CD14-positive monocyte (primary cell): ENCODE results near the gene CST3. TPM values are rescaled to one million over a fixed set of nuclear protein-coding genes. Genes with fewer than 3 reads are reported as not detected.

Experiments used
- DNase-seq, 3 donors: peaks; one replicate each; pipeline ENCODE4 v3.0.0-alpha.2; 2011 to 2022
- H2AFZ ChIP-seq: 2 replicates; pipeline ENCODE4 v1.6.0; 2012; ENCODE audit warnings: mild to moderate bottlenecking, low read depth, low read length, inconsistent platforms; ENCODE audit not compliant: insufficient read depth, poor library complexity, severe bottlenecking
- H3K27ac ChIP-seq, 2 donors: 1 replicate in 1 of 2; 2 replicates in 1 of 2; pipeline ENCODE4 v1.5.1; 2012 to 2013; ENCODE audit warnings: low read length in 2 of 2, control low read depth in 1 of 2, inconsistent platforms in 1 of 2, low read depth in 1 of 2, mild to moderate bottlenecking in 1 of 2
- H3K27me3 ChIP-seq, 2 donors: one replicate each; pipeline versions ENCODE4 v1.6.0 to v1.6.1; 2011 to 2013; ENCODE audit warnings: low read length in 2 of 2; ENCODE audit not compliant: control insufficient read depth in 2 of 2, insufficient read depth in 2 of 2
- H3K36me3 ChIP-seq, 2 donors: replicated peaks in 1 of 2; 1 replicate in 1 of 2; 2 replicates in 1 of 2; pipeline versions ENCODE4 v1.5.1 to v1.6.1; 2012 to 2013; ENCODE audit warnings: low read length in 2 of 2, control low read depth in 1 of 2, inconsistent platforms in 1 of 2, mild to moderate bottlenecking in 1 of 2; ENCODE audit not compliant: insufficient read depth in 2 of 2, control insufficient read depth in 1 of 2
- H3K4me1 ChIP-seq, 2 donors: 1 replicate in 1 of 2; 2 replicates in 1 of 2; pipeline versions ENCODE4 v1.5.1 to v1.6.1; 2012 to 2013; ENCODE audit warnings: low read length in 2 of 2, control low read depth in 1 of 2, inconsistent platforms in 1 of 2, mild to moderate bottlenecking in 1 of 2, moderate library complexity in 1 of 2; ENCODE audit not compliant: insufficient read depth in 2 of 2, control insufficient read depth in 1 of 2
- H3K4me2 ChIP-seq: replicated peaks from 2 replicates; pipeline ENCODE3; 2012; ENCODE audit warnings: low read length, moderate library complexity, mild to moderate bottlenecking; ENCODE audit not compliant: poor library complexity, severe bottlenecking; ENCODE audit errors: extremely low read depth
- H3K4me3 ChIP-seq, 3 experiments: fragments of 200-600 bp in 1 of 3; sonication (generic) in 1 of 3; replicated peaks in 1 of 3; 1 replicate in 2 of 3; 2 replicates in 1 of 3; pipeline ENCODE4 v1.5.1; 2011 to 2013; ENCODE audit warnings: low read length in 3 of 3, mild to moderate bottlenecking in 3 of 3, control low read depth in 2 of 3, low read depth in 2 of 3, inconsistent platforms in 1 of 3, moderate library complexity in 1 of 3
- H3K79me2 ChIP-seq: 2 replicates; pipeline ENCODE4 v1.6.0; 2012; ENCODE audit warnings: mild to moderate bottlenecking, control low read depth, inconsistent platforms, low read length, moderate library complexity; ENCODE audit not compliant: insufficient read depth
- H3K9ac ChIP-seq: 2 replicates; pipeline ENCODE4 v1.6.0; 2017; ENCODE audit warnings: low read length, mild to moderate bottlenecking; ENCODE audit not compliant: insufficient read depth, poor library complexity, severe bottlenecking
- H3K9me3 ChIP-seq, 2 donors: replicated peaks in 1 of 2; 1 replicate in 1 of 2; 2 replicates in 1 of 2; pipeline versions ENCODE4 v1.5.1 to v1.6.1; 2012 to 2013; ENCODE audit warnings: low read length in 2 of 2, control low read depth in 1 of 2; ENCODE audit not compliant: control insufficient read depth in 1 of 2, insufficient read depth in 1 of 2
- H4K20me1 ChIP-seq: 2 replicates; pipeline ENCODE4 v1.6.0; 2012; ENCODE audit warnings: mild to moderate bottlenecking, low read length, control low read depth, moderate library complexity; ENCODE audit not compliant: insufficient read depth
- H3K27ac Mint-ChIP-seq, 7 donors: one replicate each; pipeline ENCODE4 v1.8.0; 2020; ENCODE audit warnings: mild to moderate bottlenecking in 7 of 7, mixed read lengths in 7 of 7, moderate library complexity in 6 of 7, inconsistent platforms in 2 of 7
- H3K27me3 Mint-ChIP-seq, 3 donors: one replicate each; pipeline ENCODE4 v1.8.0; 2021 to 2022; ENCODE audit warnings: low read depth in 3 of 3, mild to moderate bottlenecking in 3 of 3, mixed read lengths in 3 of 3, moderate library complexity in 3 of 3, inconsistent platforms in 1 of 3
- H3K36me3 Mint-ChIP-seq, 2 donors: one replicate each; pipeline ENCODE4 v1.8.0; 2020; ENCODE audit warnings: mixed read lengths in 2 of 2, inconsistent platforms in 1 of 2, mild to moderate bottlenecking in 1 of 2
- H3K4me1 Mint-ChIP-seq: one replicate; pipeline ENCODE4 v1.8.0; 2020; ENCODE audit warnings: mild to moderate bottlenecking, mixed read lengths
- H3K4me3 Mint-ChIP-seq, 2 donors: one replicate each; pipeline ENCODE4 v1.8.0; 2020; ENCODE audit warnings: mild to moderate bottlenecking in 2 of 2, mixed read lengths in 2 of 2, moderate library complexity in 1 of 2
- H3K9me3 Mint-ChIP-seq, 7 donors: one replicate each; pipeline ENCODE4 v1.8.0; 2020 to 2022; ENCODE audit warnings: mixed read lengths in 7 of 7, mild to moderate bottlenecking in 6 of 7, moderate library complexity in 6 of 7, inconsistent platforms in 2 of 7
- WGBS: methylation state at CpG from one replicate; pipeline ENCODE4 v1.1.5; 2013; ENCODE audit warnings: missing lambda C conversion rate; ENCODE audit not compliant: insufficient coverage; 5-methylcytosine and 5-hydroxymethylcytosine counted together
- intact Hi-C, 2 donors: fragments of 100-400 bp; cut with micrococcal nuclease; formaldehyde crosslinking; loops; one replicate each; pipeline versions ENCODE4 v1.15.0 to v1.15.1; 2023
- polyA plus RNA-seq, 3 donors: library from polyadenylated mRNA; depleted of rRNA in 1 of 3; unstranded in 2 of 3; stranded (reverse) in 1 of 3; fragments of 300-500 nt in 2 of 3; fragments of >200 nt in 1 of 3; fragmentation: Illumina TruSeq in 2 of 3; gene quantifications; 1 replicate in 2 of 3; 2 replicates in 1 of 3; pipeline ENCODE4 v1.2.3, GENCODE V29; 2012 to 2021
- TF ChIP-seq, protein P1 (sequence below): fragments of 200-600 bp; IDR thresholded peaks from one replicate; pipeline ENCODE4 v1.8.0; 2022; ENCODE audit warnings: antibody characterized with exemption, mild to moderate bottlenecking

The CST3 gene
- polyA plus RNA-seq, 3 donors, result 1,459 to 3,222 (median 2,657) TPM

- Mint-ChIP-seq H3K9me3 (peaks cover 0 to 1% (median 0%) of the 10 kb centered on the region in 7 donors), H3K27me3 (peaks cover 8 to 15% (median 10%) of the 10 kb centered on the region in 3 donors), H3K4me1 (peaks cover 15% of the 10 kb centered on the region), H3K36me3 (no peaks in the 10 kb centered on the region), H3K27ac (peak overlapping the region in 1 of 7 donors; percentile 75), H3K4me3 (no peak overlapping the region)
- no peak overlapping the region for H3K27ac ChIP-seq
- H3K36me3 ChIP-seq, result no peaks in the 10 kb centered on the region
- no peak overlapping the region for H2AFZ ChIP-seq
- H3K27me3 ChIP-seq, result no peaks in the 10 kb centered on the region
- intact Hi-C loops, result no loop called here
- H3K4me2 ChIP-seq, result no peak overlapping the region
- no peak overlapping the region for H3K4me3 ChIP-seq
- WGBS, result 95% methylated on average over 16 of the region's 18 CpGs
- H4K20me1 ChIP-seq, result no peaks in the 10 kb centered on the region
- H3K4me1 ChIP-seq, result peaks cover 5 to 7% of the 10 kb centered on the region in 2 donors
- DNase-seq, result no peak
- H3K9ac ChIP-seq, result no peak overlapping the region
- no peaks in the 10 kb centered on the region for H3K9me3 ChIP-seq
- TF ChIP-seq, protein P1, sequence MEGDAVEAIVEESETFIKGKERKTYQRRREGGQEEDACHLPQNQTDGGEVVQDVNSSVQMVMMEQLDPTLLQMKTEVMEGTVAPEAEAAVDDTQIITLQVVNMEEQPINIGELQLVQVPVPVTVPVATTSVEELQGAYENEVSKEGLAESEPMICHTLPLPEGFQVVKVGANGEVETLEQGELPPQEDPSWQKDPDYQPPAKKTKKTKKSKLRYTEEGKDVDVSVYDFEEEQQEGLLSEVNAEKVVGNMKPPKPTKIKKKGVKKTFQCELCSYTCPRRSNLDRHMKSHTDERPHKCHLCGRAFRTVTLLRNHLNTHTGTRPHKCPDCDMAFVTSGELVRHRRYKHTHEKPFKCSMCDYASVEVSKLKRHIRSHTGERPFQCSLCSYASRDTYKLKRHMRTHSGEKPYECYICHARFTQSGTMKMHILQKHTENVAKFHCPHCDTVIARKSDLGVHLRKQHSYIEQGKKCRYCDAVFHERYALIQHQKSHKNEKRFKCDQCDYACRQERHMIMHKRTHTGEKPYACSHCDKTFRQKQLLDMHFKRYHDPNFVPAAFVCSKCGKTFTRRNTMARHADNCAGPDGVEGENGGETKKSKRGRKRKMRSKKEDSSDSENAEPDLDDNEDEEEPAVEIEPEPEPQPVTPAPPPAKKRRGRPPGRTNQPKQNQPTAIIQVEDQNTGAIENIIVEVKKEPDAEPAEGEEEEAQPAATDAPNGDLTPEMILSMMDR, result no peak
- H3K79me2 ChIP-seq, result no peaks in the 10 kb centered on the region
Measured at GRCh38 chr20:23608251-23608846, 29.4 kb downstream of the CST3 start.

DNA sequence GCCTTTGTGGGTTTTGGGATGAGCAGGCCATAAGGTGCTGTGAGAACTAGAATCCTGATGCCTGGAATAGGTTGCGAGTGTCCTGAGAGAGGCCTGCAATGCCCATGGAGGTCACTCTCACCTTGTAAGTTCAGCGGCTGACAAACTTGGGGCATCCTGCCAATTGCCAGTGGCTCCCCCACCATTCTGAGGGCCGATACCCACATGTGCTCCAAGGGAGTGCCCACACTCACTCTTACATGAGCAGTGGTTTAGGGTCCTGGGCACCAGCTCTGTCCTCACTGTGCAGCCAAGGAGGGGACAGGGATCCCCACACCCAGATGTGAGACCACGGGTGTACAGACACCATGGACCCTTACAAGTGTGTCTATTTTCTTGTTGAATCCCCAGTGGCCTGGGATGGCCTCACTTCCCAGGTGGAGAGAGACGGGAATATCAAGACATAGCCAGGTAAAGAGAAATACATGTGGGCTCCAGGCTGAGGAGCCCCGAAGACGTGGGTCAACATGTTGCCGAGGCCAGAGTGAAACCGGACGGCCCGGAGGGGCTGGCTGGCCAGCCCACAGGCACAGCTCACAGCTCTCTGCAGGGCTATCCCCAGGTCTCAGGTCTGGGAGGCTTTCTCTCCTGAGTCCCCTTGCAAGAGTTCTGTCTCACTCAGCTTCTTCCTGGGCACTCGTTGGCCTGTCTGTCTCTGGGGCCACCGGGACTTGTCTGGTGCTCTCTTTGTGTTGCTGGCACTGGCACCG is 30.1 kb downstream of the CST3 start:
- no peak for DNase-seq
- H3K4me3 ChIP-seq, result no peak overlapping the region
- H3K36me3 ChIP-seq, result no peaks in the 10 kb centered on the region
- H3K27me3 Mint-ChIP-seq, result peaks cover 8 to 15% (median 10%) of the 10 kb centered on the region in 3 donors
- H3K9me3 Mint-ChIP-seq, result peaks cover 0 to 1% (median 0%) of the 10 kb centered on the region in 7 donors
- H3K4me1 Mint-ChIP-seq, result peaks cover 19% of the 10 kb centered on the region
- H3K4me1 ChIP-seq, result peaks cover 12 to 14% of the 10 kb centered on the region in 2 donors
- no peak overlapping the region for H3K27ac ChIP-seq
- TF ChIP-seq, protein P1, result no peak
- WGBS, result 95% methylated on average over 14 of the region's 14 CpGs
- H3K79me2 ChIP-seq, result no peaks in the 10 kb centered on the region
- no peak overlapping the region for H3K4me2 ChIP-seq
- no peak overlapping the region for H3K9ac ChIP-seq
- H3K4me3 Mint-ChIP-seq, result no peak overlapping the region
- no peaks in the 10 kb centered on the region for H3K36me3 Mint-ChIP-seq
- H4K20me1 ChIP-seq, result no peaks in the 10 kb centered on the region
- peak overlapping the region in 1 of 7 donors; percentile 75 for H3K27ac Mint-ChIP-seq
- H3K27me3 ChIP-seq, result no peaks in the 10 kb centered on the region
- no peak overlapping the region for H2AFZ ChIP-seq
- intact Hi-C loops, result loop anchor here in 1 of 2 donors (2.0 kb wide), 1 partner anchor 165 kb away; no protein-coding TSS in a partner anchor
- no peaks in the 10 kb centered on the region for H3K9me3 ChIP-seq
